ENCODE measurements around the gene SLCO4A1.

SLCO4A1 gene

GRCh38 chr20:62719250-62719935 is 77.1 kb downstream of the SLCO4A1 start:
- Mint-ChIP-seq H3K27me3 (ENCODE audit: low read depth, poor library complexity) (peaks cover 47% of the 10 kb centered on the region), H3K4me1 (peaks cover 23% of the 10 kb centered on the region), H3K27ac (no peak overlapping the region), H3K9me3 (peaks cover 41% of the 10 kb centered on the region), H3K36me3 (ENCODE audit: low read depth) (peaks cover 17% of the 10 kb centered on the region), H3K4me3 (no peak overlapping the region)
- DNase-seq = no peak
- TF ChIP-seq CTCF (IDR thresholded peaks at IDR 0.05) = no peak
